ENCODE measurements around the gene ZBTB17.
"Not testable (repeated sequence)": the region's sequence is repeated elsewhere in the genome, so short reads cannot be mapped to it uniquely, and the experiment has no call there.

ZBTB17 gene

GRCh38 chr1:15931884-15932283 lies 44.0 kb downstream of the ZBTB17 start:
- DNase-seq, result no peak

- no peak for DNase-seq
Measured at GRCh38 chr1:15931401-15931800, 44.5 kb downstream of the ZBTB17 start.

GRCh38 chr1:15928971-15929965 lies 46.6 kb downstream of the ZBTB17 start:
- DNase-seq, result no peak

GRCh38 chr1:15926448-15926847 lies 49.5 kb downstream of the ZBTB17 start:
- not testable (repeated sequence) for DNase-seq

GRCh38 chr1:15923241-15923640 lies 52.7 kb downstream of the ZBTB17 start:
- no peak for DNase-seq

- peak; percentile 62 for DNase-seq
Measured at GRCh38 chr1:15918962-15919715, 56.8 kb downstream of the ZBTB17 start.

GRCh38 chr1:15916916-15917315 lies 59.0 kb downstream of the ZBTB17 start:
- DNase-seq, result no peak

GRCh38 chr1:15916417-15916816 lies 59.5 kb downstream of the ZBTB17 start:
- DNase-seq, result no peak

- no peak for DNase-seq
Measured at GRCh38 chr1:15915991-15916390, 59.9 kb downstream of the ZBTB17 start.

GRCh38 chr1:15913607-15914006 lies 62.3 kb downstream of the ZBTB17 start:
- not testable (repeated sequence) for DNase-seq

GRCh38 chr1:15911927-15912326 lies 64.0 kb downstream of the ZBTB17 start:
- no peak for DNase-seq

GRCh38 chr1:15911141-15911540 lies 64.8 kb downstream of the ZBTB17 start:
- no peak for DNase-seq

- DNase-seq, result no peak
Measured at GRCh38 chr1:15908597-15908996, 67.3 kb downstream of the ZBTB17 start.

- DNase-seq, result no peak
Measured at GRCh38 chr1:15902882-15903281, 73.0 kb downstream of the ZBTB17 start.

- DNase-seq, result no peak
Measured at GRCh38 chr1:15900662-15901279, 75.1 kb downstream of the ZBTB17 start.

GRCh38 chr1:15899266-15899665 lies 76.6 kb downstream of the ZBTB17 start:
- DNase-seq, result no peak

- DNase-seq, result not testable (repeated sequence)
Measured at GRCh38 chr1:15896841-15897610, 78.9 kb downstream of the ZBTB17 start.

GRCh38 chr1:15895233-15895632 lies 80.7 kb downstream of the ZBTB17 start:
- DNase-seq, result no peak

GRCh38 chr1:15892857-15893599 lies 82.9 kb downstream of the ZBTB17 start:
- not testable (repeated sequence) for DNase-seq

All from activated CD8-positive, alpha-beta memory T cell treated with anti-CD3 and anti-CD28 coated beads, Interleukin-2, amount 50 U/mL, for 4 hours (primary cell).